ENCODE results near the gene MACROD2. TPM values are rescaled to one million over a fixed set of nuclear protein-coding genes. Genes with fewer than 3 reads are reported as not detected.

MACROD2 gene
- total and polyA plus RNA-seq, 2 of the 4 experiments (the other 2 are of a cell fraction), result not detected

DNA sequence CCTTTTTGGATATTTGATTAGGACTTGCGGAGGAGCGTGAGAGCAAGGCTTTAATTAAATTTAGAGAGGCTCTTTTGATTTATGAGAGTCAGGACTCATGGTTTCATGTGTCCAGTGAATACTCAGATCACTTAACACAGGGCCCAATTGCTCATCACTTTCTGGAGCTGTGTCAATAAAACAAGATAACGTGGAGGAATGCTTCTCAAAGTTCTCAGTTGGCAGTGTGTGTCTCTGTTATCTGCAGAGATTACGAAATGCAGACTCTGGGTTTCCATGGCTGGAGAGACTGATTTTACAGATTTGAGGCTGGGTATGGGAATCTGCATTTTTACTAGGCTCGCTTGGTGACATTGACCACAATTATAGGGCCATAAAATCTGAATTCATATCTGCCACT lies 677.8 kb downstream of the MACROD2 start:
- Histone ChIP-seq H4K8ac (ENCODE audit: low read depth in 2 of 2, low read length in 2 of 2) (no peak overlapping the region), H4K20me1 (ENCODE audit: insufficient read depth, low read length) (no peaks in the 10 kb centered on the region), H3K4ac (ENCODE audit: low read depth, low read length) (no peak overlapping the region), H2BK5ac (ENCODE audit: low read depth, low read length, poor library complexity, severe bottlenecking) (no peak overlapping the region), H3K36me3 (ENCODE audit: control insufficient read depth, insufficient read depth, low read length) (no peaks in the 10 kb centered on the region), H4K5ac (ENCODE audit: low read depth, low read length) (no peak overlapping the region), H2AK9ac (replicated peaks; ENCODE audit: low read depth, low read length, poor library complexity) (no peak overlapping the region), H2BK20ac (ENCODE audit: low read depth, low read length) (no peak overlapping the region), H3K79me1 (ENCODE audit: low read depth in 1 of 2, low read length in 2 of 2) (no peaks in the 10 kb centered on the region), H3K4me2 (ENCODE audit: low read depth, low read length) (no peak overlapping the region), H2BK120ac (ENCODE audit: low read depth, low read length) (no peak overlapping the region), H3K56ac (ENCODE audit: extremely low read depth, insufficient read depth, low read length) (no peak overlapping the region), H3K27me3 (ENCODE audit: control insufficient read depth, insufficient read depth, low read length) (no peaks in the 10 kb centered on the region), H2BK15ac (ENCODE audit: low read depth, low read length) (no peak overlapping the region), H3K9ac (ENCODE audit: low read depth, low read length) (no peak overlapping the region), H3K9me1 (ENCODE audit: insufficient read depth, low read length) (no peaks in the 10 kb centered on the region), H3K14ac (replicated peaks; ENCODE audit: low read depth, low read length) (no peak overlapping the region), H3K27ac (ENCODE audit: insufficient read depth, low read length) (no peak overlapping the region), H3K4me3 (ENCODE audit: insufficient read depth, low read depth, low read length) (no peak overlapping the region), H3K23ac (ENCODE audit: low read depth, low read length) (no peak overlapping the region), H2AFZ (replicated peaks; ENCODE audit: low read length, poor library complexity) (no peak overlapping the region), H3K4me1 (ENCODE audit: control insufficient read depth, insufficient read depth, low read length) (no peaks in the 10 kb centered on the region), H4K91ac (ENCODE audit: insufficient read depth, low read depth, low read length) (no peak overlapping the region), H3K18ac (ENCODE audit: low read depth, low read length) (no peak overlapping the region), H3K9me3 (ENCODE audit: control insufficient read depth, insufficient read depth, low read length) (no peaks in the 10 kb centered on the region), H2AK5ac (ENCODE audit: low read depth, low read length) (no peak overlapping the region)
- ChIA-PET POLR2A (ENCODE audit: unreplicated experiment) (no interaction called here), CTCF (no interaction called here)
- in situ Hi-C loops (cut with MboI; ENCODE audit: low sequenced_read_pairs) (no loop called here), dilution Hi-C loops (cut with HindIII; ENCODE audit: low sequenced_read_pairs, unreplicated experiment) (no loop called here), intact Hi-C loops (cut with micrococcal nuclease) (no loop called here)
- ATAC-seq (ENCODE audit: low read depth) (no peak), DNase-seq (no peak)
- no TSS peak for BruUV-seq (replicated peaks)
- TF ChIP-seq MAZ (IDR thresholded peaks at IDR 0.05; ENCODE audit: borderline replicate concordance, low read depth, low read length) (no peak), NFE2L2 (IDR thresholded peaks at IDR 0.05; ENCODE audit: low read depth, low read length) (no peak), RCOR1 (IDR thresholded peaks at IDR 0.05; ENCODE audit: insufficient replicate concordance, low read length) (no peak), CHD1 (IDR thresholded peaks at IDR 0.05; ENCODE audit: low read depth, low read length) (no peak), SMC3 (IDR thresholded peaks at IDR 0.05; ENCODE audit: low read depth, low read length) (no peak), CEBPB (IDR thresholded peaks at IDR 0.05; ENCODE audit: low read depth, low read length) (no peak), RFX5 (IDR thresholded peaks at IDR 0.05; ENCODE audit: low read depth, low read length) (no peak), RAD21 (IDR thresholded peaks at IDR 0.05; ENCODE audit: low read length) (no peak), FOS (IDR thresholded peaks at IDR 0.05; ENCODE audit: low read depth, low read length) (no peak), MAFK (IDR thresholded peaks at IDR 0.05; ENCODE audit: low read depth, low read length) (no peak), BHLHE40 (IDR thresholded peaks at IDR 0.05; ENCODE audit: low read depth, low read length) (no peak), MXI1 (IDR thresholded peaks at IDR 0.05; ENCODE audit: borderline replicate concordance, low read depth, low read length) (no peak), POLR2A (IDR thresholded peaks at IDR 0.05; ENCODE audit: low read depth, low read length) (no peak)
- TF ChIP-seq, protein P1, sequence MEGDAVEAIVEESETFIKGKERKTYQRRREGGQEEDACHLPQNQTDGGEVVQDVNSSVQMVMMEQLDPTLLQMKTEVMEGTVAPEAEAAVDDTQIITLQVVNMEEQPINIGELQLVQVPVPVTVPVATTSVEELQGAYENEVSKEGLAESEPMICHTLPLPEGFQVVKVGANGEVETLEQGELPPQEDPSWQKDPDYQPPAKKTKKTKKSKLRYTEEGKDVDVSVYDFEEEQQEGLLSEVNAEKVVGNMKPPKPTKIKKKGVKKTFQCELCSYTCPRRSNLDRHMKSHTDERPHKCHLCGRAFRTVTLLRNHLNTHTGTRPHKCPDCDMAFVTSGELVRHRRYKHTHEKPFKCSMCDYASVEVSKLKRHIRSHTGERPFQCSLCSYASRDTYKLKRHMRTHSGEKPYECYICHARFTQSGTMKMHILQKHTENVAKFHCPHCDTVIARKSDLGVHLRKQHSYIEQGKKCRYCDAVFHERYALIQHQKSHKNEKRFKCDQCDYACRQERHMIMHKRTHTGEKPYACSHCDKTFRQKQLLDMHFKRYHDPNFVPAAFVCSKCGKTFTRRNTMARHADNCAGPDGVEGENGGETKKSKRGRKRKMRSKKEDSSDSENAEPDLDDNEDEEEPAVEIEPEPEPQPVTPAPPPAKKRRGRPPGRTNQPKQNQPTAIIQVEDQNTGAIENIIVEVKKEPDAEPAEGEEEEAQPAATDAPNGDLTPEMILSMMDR (conservative IDR thresholded peaks at IDR 0.05; ENCODE audit: low read depth, low read length), result no peak
- TF ChIP-seq, protein P2, sequence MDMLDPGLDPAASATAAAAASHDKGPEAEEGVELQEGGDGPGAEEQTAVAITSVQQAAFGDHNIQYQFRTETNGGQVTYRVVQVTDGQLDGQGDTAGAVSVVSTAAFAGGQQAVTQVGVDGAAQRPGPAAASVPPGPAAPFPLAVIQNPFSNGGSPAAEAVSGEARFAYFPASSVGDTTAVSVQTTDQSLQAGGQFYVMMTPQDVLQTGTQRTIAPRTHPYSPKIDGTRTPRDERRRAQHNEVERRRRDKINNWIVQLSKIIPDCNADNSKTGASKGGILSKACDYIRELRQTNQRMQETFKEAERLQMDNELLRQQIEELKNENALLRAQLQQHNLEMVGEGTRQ (IDR thresholded peaks at IDR 0.05; ENCODE audit: low read depth, low read length), result no peak
- TF ChIP-seq, protein P3, sequence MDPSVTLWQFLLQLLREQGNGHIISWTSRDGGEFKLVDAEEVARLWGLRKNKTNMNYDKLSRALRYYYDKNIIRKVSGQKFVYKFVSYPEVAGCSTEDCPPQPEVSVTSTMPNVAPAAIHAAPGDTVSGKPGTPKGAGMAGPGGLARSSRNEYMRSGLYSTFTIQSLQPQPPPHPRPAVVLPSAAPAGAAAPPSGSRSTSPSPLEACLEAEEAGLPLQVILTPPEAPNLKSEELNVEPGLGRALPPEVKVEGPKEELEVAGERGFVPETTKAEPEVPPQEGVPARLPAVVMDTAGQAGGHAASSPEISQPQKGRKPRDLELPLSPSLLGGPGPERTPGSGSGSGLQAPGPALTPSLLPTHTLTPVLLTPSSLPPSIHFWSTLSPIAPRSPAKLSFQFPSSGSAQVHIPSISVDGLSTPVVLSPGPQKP (IDR thresholded peaks at IDR 0.05; ENCODE audit: borderline replicate concordance, low read depth, low read length), result no peak
- no CpG with 5 or more reads among the region's 5 CpGs for WGBS, 2 experiments (ENCODE audit: extremely low coverage in 2 of 2, insufficient read length in 1 of 2)

Data from IMR-90 (cell line).